ES-I3 (cell line): Measurements from ENCODE around the gene SHQ1.
A peak's percentile ranks its signal among the peaks of the same experiment; 100 is the strongest.
"Not testable (repeated sequence)": the region's sequence is repeated elsewhere in the genome, so short reads cannot be mapped to it uniquely, and the experiment has no call there.

ENCODE experiments used
- H3K36me3 ChIP-seq: 2 replicates; pipeline ENCODE4 v1.6.1; 2013; ENCODE audit warnings: mild to moderate bottlenecking, low read length, control low read depth, moderate library complexity; ENCODE audit not compliant: insufficient read depth
- H3K4me1 ChIP-seq: 2 replicates; pipeline ENCODE4 v1.6.1; 2013; ENCODE audit warnings: mild to moderate bottlenecking, control low read depth, low read length; ENCODE audit not compliant: insufficient read depth
- H3K9ac ChIP-seq: 2 replicates; pipeline ENCODE4 v1.6.1; 2013; ENCODE audit warnings: low read depth, mild to moderate bottlenecking, low read length, moderate library complexity
- H3K9me3 ChIP-seq: 2 replicates; pipeline ENCODE4 v1.6.1; 2013; ENCODE audit warnings: mild to moderate bottlenecking, low read length, moderate library complexity; ENCODE audit not compliant: control insufficient read depth, insufficient read depth

Gene SHQ1

GRCh38 chr3:72738752-72739530, 109.3 kb downstream of the SHQ1 start:
- Histone ChIP-seq H3K9ac (peak overlapping the region; percentile 80), H3K36me3 (no peaks in the 10 kb centered on the region), H3K4me1 (no peaks in the 10 kb centered on the region), H3K9me3 (no peaks in the 10 kb centered on the region; the same call in 1 of the 2 replicates)

- H3K9ac ChIP-seq, H3K9me3 ChIP-seq, H3K4me1 ChIP-seq, H3K36me3 ChIP-seq: not testable (repeated sequence)
Observed at GRCh38 chr3:72735072-72735471, 113.2 kb downstream of the SHQ1 start.

GRCh38 chr3:72733676-72734075, 114.6 kb downstream of the SHQ1 start:
- H3K9me3 ChIP-seq = no peaks in the 10 kb centered on the region; the same call in 1 of the 2 replicates
- no peak overlapping the region for H3K9ac ChIP-seq
- no peaks in the 10 kb centered on the region for H3K36me3 ChIP-seq
- peaks cover 8% of the 10 kb centered on the region; the same call in 1 of the 2 replicates for H3K4me1 ChIP-seq

GRCh38 chr3:72732666-72733345, 115.4 kb downstream of the SHQ1 start:
- H3K9ac ChIP-seq, H3K9me3 ChIP-seq, H3K36me3 ChIP-seq: not testable (repeated sequence)
- peaks cover 11% of the 10 kb centered on the region; the same call in 1 of the 2 replicates for H3K4me1 ChIP-seq

- Histone ChIP-seq H3K9ac (no peak overlapping the region), H3K36me3 (no peaks in the 10 kb centered on the region), H3K4me1 (peaks cover 11% of the 10 kb centered on the region; the same call in 1 of the 2 replicates), H3K9me3 (no peaks in the 10 kb centered on the region; the same call in 1 of the 2 replicates)
Observed at GRCh38 chr3:72728958-72729467, 119.2 kb downstream of the SHQ1 start.

GRCh38 chr3:72728329-72728889, 119.8 kb downstream of the SHQ1 start:
- Histone ChIP-seq H3K4me1 (peaks cover 12% of the 10 kb centered on the region; the same call in 1 of the 2 replicates), H3K9me3 (no peaks in the 10 kb centered on the region), H3K36me3 (no peaks in the 10 kb centered on the region), H3K9ac (no peak overlapping the region)

- Histone ChIP-seq H3K9ac (no peak overlapping the region), H3K36me3 (no peaks in the 10 kb centered on the region), H3K9me3 (no peaks in the 10 kb centered on the region), H3K4me1 (peaks cover 15% of the 10 kb centered on the region; the same call in 1 of the 2 replicates)
Observed at GRCh38 chr3:72727726-72728125, 120.5 kb downstream of the SHQ1 start.

- Histone ChIP-seq H3K36me3 (no peaks in the 10 kb centered on the region), H3K9ac (no peak overlapping the region), H3K9me3 (no peaks in the 10 kb centered on the region)
Observed at GRCh38 chr3:72727172-72727571, 121.1 kb downstream of the SHQ1 start.

GRCh38 chr3:72725229-72725628, 123.0 kb downstream of the SHQ1 start:
- no peaks in the 10 kb centered on the region for H3K9me3 ChIP-seq
- H3K9ac ChIP-seq = no peak overlapping the region
- peaks cover 28% of the 10 kb centered on the region; the same call in 1 of the 2 replicates for H3K4me1 ChIP-seq
- H3K36me3 ChIP-seq = no peaks in the 10 kb centered on the region

More at GRCh38 chr3:72727172-72727571, 121.1 kb downstream of the SHQ1 start:
- peaks cover 15% of the 10 kb centered on the region; the same call in 1 of the 2 replicates for H3K4me1 ChIP-seq

- Histone ChIP-seq H3K9me3 (no peaks in the 10 kb centered on the region), H3K36me3 (no peaks in the 10 kb centered on the region), H3K4me1 (peaks cover 24% of the 10 kb centered on the region; the same call in 1 of the 2 replicates), H3K9ac (no peak overlapping the region)
Observed at GRCh38 chr3:72724070-72724469, 124.2 kb downstream of the SHQ1 start.

GRCh38 chr3:72722930-72723726, 125.1 kb downstream of the SHQ1 start:
- H3K9ac ChIP-seq = no peak overlapping the region

GRCh38 chr3:72721683-72722381, 126.4 kb downstream of the SHQ1 start:
- Histone ChIP-seq H3K4me1 (peaks cover 17% of the 10 kb centered on the region; the same call in 1 of the 2 replicates), H3K36me3 (no peaks in the 10 kb centered on the region), H3K9me3 (peaks cover 3% of the 10 kb centered on the region; the same call in 1 of the 2 replicates), H3K9ac (no peak overlapping the region)

More at GRCh38 chr3:72722930-72723726, 125.1 kb downstream of the SHQ1 start:
- no peaks in the 10 kb centered on the region for H3K9me3 ChIP-seq
- no peaks in the 10 kb centered on the region for H3K36me3 ChIP-seq
- peaks cover 17% of the 10 kb centered on the region; the same call in 1 of the 2 replicates for H3K4me1 ChIP-seq

- H3K9ac ChIP-seq = no peak overlapping the region
- no peaks in the 10 kb centered on the region for H3K36me3 ChIP-seq
- H3K9me3 ChIP-seq = peaks cover 3% of the 10 kb centered on the region; the same call in 1 of the 2 replicates
- H3K4me1 ChIP-seq = peaks cover 17% of the 10 kb centered on the region; the same call in 1 of the 2 replicates
Observed at GRCh38 chr3:72720566-72720965, 127.7 kb downstream of the SHQ1 start.
